HG02571 (cell line): ENCODE measurements around the gene CAMK2D.

ENCODE experiments used
- ATAC-seq: cut with Tn5 transposase; IDR thresholded peaks from one replicate; pipeline ENCODE4 v1.9.1; 2021; ENCODE audit warnings: mild to moderate bottlenecking, moderate library complexity; ENCODE audit not compliant: unreplicated experiment

Gene CAMK2D

DNA sequence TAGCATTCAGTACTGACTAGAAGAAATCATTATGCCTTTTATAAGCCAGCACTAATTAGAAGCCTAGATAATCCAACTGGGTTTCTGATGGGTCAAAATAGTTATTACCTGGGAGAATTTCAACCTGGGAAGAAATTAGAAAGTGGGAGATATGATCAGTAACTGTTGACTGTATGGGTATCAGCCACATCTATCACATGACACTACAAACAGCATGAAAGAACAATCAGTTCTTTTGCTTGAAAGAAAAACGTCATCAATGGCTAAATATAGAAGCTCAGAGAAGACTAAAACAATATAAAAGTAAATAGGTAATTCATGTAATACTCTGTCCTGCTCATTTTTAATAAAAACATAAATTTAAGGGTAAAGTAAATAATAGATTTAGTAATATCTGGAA is 145.1 kb downstream of the CAMK2D start:
- ATAC-seq: no peak

DNA sequence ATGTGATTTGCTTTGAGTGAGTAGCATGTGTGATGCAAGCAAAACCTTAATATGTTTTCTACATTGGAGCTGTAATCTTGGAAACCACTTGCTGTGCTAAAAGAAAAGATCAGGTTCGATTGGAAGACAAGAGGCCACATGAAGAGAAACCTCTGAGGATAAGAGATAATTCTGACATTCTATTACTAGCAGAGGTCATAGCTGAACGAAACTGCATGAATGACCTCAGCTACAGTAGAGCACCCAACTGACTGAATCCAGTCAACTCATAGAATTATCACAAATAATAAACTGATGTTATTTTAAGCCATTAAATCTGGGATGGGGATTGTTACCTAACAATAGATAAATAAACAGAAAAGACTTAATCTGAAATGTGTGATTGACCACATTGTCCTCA is 147.1 kb downstream of the CAMK2D start:
- ATAC-seq: no peak

DNA sequence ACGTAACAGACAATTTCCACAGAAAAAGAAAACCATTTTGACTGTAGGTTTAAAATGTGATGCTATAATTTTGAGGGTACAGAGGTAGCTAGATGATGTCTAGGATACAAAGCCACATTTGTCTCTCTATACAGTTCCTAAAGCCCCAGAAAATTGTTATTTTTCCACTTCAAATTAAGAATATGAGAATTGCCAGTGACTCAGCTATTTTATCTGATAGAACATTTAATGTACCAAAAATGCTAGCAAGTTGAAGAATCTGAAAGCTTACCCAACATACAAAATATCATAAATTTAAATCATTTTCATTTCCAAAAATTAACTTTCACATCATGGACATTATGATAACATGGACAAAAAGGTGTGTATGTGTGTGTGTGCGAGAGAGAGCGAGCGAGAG is 148.0 kb downstream of the CAMK2D start:
- ATAC-seq: no peak

DNA sequence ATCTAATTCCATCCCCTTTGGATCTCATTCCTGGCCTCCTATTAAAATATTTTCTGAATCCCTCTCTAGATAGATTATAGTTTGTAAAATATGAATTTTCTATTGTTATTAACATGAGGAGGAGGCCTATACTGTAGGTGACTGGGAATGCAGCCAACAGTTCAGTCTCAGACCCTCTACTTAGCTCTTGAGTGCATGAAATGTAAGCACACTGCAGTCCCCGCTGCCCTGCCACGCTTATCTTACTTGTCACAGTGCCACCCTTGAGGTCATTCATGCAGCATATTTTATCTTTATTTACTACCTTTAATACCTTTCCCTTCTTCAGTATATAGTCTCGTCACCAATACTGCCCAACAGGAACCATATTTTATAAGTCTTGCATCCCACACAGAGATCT is 151.0 kb downstream of the CAMK2D start:
- ATAC-seq: no peak

DNA sequence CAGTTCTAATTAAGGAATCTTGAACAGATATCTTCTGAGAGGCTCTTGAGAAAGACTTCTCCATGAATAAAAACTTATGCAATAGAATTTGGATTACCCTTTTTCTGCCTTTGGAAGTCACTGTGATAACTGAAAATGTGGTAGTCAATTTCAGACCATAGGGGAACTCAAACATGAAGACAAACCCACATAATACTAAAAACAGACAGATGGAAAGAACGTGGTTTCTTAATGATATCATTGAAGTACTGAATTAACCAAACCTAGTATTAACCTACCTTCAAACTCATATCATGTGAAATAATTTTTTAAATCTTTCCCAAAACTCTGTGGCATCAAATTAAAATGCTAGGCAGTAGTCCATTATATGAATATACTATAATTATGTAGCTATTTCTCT is 153.5 kb downstream of the CAMK2D start:
- ATAC-seq: no peak

DNA sequence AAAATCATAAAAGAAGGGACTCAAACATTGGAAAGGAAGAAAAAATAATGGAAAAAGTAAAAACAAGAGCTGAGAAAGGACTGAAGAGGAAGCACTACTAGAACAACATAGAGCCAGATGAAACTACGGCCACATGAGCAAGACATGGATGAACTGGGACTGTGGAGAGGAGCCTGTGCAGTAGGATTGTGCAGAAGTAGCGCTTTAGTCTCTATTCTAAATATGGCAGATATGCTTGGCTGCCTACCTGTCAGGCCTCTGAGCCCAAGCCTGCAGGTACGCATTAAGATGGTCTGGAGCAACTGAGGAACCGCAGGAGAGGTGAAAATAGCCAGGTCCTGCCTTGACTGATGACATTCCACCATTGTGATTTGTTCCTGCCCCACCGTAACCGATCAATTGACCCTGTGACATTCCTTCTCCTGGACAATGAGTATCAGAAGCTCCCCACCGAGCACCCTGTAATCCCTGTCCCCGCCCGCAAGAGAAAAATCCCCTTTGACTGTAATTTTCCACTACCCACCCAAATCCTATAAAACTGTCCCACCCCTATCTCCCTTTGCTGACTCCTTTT is 154.3 kb downstream of the CAMK2D start:
- ATAC-seq: no peak

DNA sequence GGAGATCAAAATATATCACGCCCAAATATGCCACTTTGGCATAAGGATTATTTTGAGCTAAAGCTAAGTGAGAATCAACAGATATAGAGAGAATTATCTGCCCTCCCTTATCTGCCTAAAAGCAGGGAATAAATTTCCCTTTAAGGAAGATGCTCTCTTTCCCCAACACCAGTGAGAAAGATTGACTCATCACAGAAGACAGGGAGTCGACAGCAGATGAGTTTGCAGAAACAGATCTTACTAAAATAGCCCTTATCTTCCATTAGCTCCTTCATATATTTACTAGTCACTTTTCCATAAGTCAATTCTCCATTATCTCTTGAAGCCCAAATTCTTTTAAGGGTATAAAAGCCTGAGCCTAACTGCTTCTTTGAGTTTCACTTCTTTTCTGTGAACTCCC is 156.6 kb downstream of the CAMK2D start:
- ATAC-seq: no peak

DNA sequence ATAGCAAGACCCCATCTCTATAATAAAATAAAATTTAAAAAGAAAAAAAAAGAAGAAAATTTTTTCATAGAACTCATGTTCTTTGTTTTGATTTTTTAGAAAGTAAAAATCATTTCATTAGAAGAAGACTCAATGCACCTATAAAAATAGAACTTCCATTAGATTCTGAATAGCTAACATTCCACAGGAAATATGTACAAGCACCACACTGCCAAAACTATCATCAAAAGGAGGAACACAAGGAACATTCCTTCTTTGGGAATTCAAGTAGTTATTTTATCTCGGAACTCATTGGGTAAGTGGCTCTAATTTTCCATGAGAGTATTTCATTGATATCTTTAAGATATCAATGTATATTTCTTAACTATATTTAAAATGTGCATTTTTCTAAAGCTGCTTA is 157.6 kb downstream of the CAMK2D start:
- no peak for ATAC-seq

DNA sequence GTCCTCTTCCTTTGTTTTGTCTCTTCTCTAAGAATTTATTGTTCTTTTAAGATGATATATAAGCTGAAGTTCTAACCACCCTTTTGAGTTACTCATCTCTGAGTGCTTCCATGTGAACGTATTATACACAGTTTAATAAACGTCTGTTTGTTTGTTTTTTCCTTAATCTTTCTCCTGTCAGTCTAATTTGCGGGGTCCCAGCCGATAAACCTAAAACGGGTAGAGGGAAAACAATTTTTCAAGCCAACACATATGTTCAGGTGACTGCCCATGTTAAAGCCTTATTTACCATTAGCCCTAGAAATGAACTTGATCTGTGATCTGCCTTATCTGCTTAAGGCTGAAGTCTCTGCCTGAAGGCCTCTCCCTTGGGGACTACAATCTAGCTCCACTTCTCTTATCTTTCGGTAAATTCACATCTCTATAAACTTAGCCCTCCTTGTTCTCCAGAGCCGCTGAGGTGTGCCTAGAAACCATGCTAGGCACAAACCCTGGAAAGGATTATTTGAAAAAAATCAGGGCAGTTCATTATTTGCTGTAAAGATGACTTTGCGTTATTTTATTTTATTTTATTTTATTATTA is 158.8 kb downstream of the CAMK2D start:
- no peak for ATAC-seq

DNA sequence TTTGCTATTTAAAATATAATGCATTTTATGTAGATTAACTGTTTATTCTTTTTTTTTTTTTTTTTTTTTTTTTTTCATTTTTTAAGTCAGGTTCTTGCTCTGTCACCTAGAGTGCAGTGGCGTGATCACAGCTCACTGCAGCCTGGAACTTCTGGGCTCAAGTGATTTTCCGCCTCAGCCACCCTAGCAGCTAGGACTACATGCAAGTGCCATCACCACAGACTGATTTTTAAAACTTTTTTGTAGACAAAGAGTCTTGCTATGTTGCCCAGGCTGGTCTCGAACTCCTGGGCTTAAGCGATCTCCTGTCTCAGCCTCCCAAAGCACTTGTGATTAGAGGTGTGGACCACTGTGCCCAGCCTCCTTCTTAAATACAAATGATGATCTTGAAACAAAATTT is 159.9 kb downstream of the CAMK2D start:
- no peak for ATAC-seq

DNA sequence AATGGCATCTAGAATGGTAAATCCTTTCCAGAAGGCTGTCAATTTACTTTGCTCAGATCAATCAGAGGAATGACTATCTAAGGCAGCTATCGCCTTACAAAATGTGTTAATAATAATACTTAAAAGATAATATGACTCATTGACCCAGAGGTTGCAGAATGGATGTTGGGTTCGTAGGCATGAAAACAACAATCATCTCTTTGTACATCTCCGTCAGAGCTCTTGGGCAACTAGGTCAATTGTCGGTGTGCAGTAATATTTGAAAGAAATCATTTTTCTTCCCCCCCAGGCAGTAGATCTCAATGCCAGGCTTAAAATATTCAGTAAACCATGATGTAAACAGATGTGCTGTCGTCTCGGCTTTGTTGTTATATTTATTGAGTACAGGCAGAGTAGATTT is 165.1 kb downstream of the CAMK2D start:
- no peak for ATAC-seq

DNA sequence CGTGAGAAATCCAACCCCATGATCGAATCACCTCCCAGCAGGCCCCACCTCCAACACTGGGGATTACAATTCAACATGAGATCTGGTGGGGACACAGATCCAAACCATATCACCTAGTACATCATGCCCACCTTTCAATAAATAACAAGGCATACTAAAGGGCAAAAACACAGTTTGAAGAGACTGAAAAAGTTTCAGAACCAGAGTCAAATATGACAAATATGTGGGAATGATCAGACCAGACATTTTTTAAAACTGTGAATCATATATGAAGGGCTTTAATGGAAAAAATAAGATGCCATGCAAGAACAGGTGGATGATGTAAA is 167.3 kb downstream of the CAMK2D start:
- ATAC-seq: no peak

DNA sequence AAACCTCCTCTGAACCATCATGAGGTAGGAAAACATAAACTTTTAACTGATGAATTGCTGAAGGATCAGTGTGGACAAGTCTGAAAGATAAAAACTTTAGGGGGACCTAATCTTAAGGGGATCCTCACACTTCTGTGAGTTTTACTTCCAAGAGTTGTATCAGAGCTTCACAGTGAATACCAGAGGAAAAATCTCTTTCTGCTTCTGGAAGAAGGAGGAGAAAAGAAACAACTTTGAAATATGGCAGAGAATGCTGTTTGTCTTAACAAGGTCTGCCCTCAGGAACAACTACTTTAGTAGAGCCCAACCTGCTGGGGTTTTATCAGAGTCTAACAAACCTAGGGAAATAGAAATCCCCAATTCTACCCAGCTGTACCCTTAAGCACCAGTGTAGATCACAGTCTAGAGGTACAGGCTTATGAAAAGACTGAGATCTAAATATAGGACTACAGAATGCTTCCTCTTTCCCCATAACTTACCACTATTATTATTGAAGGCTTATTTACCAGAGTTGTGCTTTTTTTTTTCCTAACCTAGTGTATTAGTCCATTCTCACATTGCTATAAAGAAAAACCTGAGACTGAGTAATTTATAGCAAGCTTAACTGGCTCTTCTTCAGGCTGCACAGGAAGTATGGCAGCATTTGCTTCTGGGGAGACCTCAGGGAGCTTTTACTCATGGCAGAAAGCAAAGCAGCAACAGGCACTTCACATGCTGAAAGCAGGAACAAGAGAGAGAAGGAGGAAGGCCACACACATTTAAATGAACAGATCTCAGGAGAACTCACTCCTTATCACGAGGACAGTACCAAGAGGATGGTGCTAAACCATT is 167.9 kb downstream of the CAMK2D start:
- ATAC-seq: peak; percentile 80

DNA sequence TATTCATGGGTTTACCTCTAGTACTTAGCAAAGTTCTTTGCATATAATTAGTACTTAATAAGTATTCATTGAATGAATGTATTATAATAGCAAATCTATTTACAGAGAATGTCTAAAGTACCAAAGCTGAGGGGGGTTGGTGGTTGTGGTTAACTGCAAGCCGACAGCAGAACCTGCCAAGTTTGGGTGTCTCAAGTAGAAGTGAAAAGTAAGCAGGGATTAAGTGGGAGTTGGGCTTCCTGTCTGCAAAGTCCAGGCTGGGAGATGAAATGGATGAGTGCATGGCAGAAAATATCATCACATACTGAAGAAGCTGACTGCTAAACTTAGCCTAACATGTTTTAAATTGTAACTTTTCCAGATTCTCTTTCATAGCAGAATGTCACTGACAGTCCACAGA is 169.6 kb downstream of the CAMK2D start:
- ATAC-seq: no peak

DNA sequence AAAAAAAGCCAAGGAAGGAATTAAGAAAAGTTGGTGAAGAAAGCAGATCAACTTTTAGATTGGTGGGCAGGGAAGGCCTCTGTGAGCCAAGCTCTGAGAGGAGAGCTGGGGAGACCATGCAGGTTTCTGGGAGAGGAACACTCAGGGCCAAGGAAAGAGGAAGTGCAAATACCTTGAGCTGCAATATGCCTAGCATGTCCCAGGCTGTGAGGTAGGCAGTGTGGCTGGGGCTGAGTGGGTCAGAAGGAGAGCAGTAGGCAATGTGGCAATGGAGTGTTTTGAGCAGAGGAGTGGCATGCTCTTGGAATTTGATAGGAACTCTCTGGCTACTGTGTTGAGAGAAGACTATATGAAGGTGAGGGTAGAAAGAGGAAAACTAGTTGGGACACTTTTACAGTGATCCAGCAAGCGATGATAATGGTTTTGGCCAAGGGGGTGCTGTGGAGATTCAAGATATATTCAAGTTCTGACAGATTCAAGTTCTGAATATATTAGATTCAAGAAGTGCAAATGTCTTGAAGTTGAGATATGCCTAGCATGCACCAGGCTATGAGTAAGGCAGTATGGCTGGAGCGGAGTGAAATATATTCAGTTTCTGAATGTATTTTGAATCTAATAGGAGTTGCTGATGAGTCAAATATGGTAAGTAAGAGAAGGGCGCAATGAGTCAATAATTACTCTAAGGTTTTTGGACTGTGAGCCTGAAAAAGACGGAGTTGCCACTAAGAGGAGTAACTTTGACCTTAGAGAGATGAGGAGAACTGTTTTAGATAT is 172.5 kb downstream of the CAMK2D start:
- peak; percentile 49 for ATAC-seq

DNA sequence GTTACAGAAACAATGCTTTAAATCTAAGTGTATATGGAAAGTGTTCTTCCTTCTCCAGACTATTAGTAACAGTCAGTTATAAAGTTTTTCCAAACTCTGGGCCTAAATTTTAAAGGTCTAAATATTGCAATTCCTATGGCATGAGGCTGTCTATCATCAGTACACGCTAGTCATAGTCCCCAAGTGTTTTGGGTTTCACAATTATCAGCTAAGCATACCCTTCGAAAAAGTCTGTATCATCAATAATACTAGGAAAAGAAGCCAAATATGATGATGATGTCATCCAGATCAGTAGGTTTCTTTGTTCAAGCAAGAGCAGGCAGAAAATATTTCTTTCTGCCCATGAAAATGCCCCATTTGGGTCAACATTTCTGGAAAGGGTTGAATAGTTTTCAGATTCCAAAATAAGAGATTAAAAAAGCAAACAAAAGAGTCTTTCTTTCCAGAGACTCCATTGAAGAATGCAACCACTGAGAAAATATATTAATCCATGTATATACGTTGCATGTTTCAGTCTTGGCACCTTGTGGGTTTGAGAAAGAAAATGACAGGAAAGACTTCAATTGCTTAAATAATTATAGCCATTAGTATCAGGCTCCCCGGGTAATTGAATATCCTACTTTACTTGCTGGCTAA is 173.8 kb downstream of the CAMK2D start:
- ATAC-seq: no peak

DNA sequence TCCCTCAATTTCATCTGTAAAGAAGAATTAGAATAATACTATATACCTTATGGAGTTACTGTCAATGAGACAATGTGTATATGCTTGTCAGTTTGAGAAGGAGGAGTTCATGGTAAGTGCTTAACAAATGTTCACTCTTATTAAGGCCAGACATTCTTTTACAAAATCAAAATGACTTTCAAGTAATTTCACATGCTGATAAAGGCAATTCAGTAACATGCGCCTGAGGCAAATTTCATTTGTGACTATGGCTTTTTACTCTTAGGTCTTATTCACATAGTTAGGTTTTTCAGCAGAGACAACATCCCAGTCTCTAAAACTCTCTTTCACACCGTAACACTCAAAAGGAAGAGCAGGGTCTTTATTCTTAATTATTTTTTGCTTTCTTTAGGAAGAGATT is 174.4 kb downstream of the CAMK2D start:
- ATAC-seq: no peak

DNA sequence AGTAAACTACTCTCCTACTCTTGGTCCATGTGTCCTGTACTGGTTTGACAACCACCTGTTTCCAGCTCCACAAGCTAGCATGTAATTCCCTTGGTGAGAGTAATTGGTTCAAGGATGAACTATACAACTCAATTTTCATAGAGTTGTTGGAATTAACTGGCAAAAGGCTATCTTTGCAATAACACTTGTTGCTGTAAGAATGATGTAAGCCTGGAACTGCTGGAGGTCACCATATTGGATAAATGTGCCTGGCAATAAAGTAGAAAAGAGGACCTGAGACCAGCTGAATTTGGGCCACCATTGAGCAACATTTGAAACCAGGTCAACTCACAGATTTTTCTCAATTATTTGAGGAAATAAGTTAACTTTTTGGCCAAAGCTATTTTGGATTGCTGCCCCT is 175.5 kb downstream of the CAMK2D start:
- ATAC-seq: no peak

DNA sequence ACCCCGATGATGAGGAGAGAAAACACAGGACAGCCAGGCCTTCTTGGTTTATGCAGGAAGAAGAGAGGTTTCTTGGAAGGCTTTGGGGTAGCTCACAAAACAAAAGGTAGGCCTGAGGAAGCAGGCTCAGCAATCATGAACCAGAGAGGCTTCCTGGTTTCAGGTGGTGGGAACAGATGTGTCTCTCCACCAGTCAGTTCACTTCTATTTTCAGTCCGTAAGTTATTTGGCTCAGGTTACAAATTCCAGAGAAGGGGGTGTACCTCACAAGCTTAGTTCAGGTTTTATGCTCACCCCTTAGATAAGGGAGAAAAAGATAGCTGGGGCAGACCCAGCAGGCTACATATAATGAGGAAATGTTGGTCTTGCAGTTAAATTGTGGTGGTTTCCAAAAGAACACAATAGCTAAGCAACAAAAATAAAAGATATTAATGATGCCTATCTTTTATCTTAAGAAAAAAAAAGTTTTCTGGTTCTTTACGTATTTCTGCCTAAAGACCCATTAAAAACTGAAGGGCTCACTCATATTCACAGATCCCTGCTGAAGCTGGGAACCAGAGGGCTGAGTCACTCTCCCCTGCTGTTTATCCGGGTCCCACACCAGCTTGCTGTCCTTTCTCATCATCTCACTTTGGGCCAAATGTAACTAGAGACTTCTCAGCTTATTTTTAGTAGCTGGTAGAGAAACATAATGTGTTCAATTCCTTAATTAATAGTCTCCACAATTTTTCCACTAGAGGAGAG is 177.0 kb downstream of the CAMK2D start:
- no peak for ATAC-seq

DNA sequence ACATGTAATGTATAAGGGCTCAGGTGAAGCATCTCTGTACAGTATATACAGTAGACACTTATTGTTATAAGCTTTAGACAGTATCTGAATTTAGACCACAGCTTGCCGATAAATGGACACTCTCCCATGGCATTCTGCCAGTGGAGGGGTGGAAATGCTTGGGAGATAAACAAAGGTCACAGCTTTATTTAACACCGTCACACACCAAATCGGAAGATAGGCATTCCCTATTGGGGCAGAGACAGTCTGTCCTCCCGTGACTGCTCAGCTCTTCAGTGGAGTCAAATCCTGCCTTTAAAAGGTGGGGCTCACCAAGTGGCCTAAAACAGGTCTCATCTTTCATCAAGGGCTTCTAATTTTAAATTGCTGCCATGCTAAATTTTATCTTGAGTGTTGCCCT is 178.8 kb downstream of the CAMK2D start:
- no peak for ATAC-seq

DNA sequence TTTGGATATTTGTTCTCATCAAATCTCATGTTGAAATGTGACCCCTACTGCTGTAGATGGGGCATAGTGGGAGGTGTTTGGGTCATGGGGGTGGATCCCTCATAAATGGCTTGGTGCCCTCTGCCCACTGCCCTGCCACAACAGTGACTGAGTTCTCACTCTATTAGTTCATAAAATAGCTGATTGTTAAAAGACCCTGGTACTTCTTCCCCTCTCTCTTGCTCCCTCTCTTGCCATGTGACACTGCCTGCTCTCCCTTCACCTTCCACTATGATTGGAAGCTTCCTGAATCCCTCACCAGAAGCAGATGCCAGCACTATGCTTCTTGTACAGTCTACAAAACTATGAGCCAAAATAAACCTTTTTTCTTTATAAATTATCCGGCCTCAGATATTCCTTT is 182.2 kb downstream of the CAMK2D start:
- ATAC-seq: no peak
